SH-SY5Y (cell line): Measurements from ENCODE around the gene ZNF613.

Experiments used
- GATA2 ChIP-seq: IDR thresholded peaks from 2 replicates; pipeline ENCODE4 v1.6.1; 2011; ENCODE audit warnings: mild to moderate bottlenecking, low read depth, low read length
- GATA3 ChIP-seq: IDR thresholded peaks from 2 replicates; pipeline ENCODE4 v1.6.1; 2011; ENCODE audit warnings: low read depth, mild to moderate bottlenecking, low read length, moderate library complexity

DNA sequence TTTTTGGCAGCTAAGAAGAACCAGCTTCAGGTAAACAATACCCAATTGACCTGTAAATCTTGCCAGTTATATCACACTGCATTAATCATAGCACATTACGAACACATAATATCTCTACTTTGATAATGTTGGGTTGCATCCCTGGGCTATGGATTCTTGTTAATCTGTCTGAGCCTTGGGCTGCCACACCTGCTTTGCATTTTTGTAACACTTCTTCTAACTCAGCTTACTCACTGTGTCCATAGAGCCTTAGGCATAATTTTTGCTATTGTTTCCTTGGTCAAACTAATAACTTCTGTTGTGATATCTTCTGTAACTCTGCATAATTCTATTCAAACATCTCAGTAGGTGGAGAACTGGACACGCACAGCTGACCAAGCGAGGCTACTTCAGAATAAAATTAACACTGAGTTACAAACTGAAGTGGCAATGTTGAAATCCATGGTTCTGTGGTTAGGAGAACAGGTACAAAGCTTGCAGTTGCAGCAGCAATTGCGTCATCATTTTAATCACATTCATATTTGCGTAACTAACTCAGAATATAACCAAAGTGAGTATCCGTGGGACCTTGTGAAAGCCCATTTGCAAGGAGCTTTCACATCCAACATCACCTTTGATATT is 53.0 kb downstream of the ZNF613 start:
- TF ChIP-seq GATA2 (no peak), GATA3 (no peak)
